GM12865 (cell line): ENCODE measurements around the gene SYNRG.

Source experiments
- DNase-seq: peaks from one replicate; pipeline ENCODE4 v3.0.0; 2010; ENCODE audit warnings: low read depth
- H3K4me3 ChIP-seq: 2 replicates; pipeline ENCODE4 v1.5.1; 2011; ENCODE audit warnings: mild to moderate bottlenecking, low read depth, low read length, control low read depth
- TF ChIP-seq, protein P1 (sequence below): IDR thresholded peaks from 2 replicates; pipeline ENCODE4 v1.5.1; 2011; ENCODE audit warnings: low read length, control low read depth, low read depth, inconsistent platforms; ENCODE audit not compliant: insufficient read depth; ENCODE audit errors: missing control alignments

The SYNRG gene

DNA sequence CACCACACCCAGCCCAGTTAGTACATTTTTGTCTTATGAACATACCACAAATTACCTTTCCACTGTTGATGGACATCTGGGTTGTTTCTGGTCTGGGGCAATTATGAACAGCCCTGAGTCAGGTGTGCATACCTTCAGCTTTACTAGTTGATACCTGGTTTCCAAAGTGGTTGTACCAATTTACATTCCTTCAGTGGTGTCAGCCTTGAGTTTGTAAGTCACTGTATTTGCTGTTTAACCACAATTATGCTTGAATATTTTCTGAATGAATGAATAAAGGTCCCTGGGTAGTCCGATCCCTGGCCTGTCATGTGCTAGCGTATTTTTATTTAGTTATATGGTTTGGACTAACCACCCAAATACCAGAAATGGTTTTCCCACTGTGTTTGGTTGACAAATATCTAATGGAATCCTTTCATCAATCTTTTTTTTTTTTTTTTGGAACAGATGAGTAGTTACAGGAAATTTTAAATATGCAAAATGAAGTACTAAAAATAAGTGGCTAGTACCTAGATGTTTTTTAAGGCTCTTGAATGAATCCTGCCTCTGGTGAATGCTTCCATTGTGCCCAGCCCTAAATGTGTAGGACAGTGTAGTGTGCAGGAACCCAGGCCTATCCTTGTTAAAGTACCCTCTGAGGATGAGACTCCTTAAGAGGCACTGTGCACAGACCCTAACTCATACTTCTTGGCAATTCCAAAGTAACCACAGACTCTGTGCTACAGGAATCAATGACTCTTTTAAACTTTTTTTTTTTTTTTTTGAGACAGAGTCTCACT is 115.8 kb downstream of the SYNRG start:
- H3K4me3 ChIP-seq = no peak overlapping the region
- TF ChIP-seq, protein P1, sequence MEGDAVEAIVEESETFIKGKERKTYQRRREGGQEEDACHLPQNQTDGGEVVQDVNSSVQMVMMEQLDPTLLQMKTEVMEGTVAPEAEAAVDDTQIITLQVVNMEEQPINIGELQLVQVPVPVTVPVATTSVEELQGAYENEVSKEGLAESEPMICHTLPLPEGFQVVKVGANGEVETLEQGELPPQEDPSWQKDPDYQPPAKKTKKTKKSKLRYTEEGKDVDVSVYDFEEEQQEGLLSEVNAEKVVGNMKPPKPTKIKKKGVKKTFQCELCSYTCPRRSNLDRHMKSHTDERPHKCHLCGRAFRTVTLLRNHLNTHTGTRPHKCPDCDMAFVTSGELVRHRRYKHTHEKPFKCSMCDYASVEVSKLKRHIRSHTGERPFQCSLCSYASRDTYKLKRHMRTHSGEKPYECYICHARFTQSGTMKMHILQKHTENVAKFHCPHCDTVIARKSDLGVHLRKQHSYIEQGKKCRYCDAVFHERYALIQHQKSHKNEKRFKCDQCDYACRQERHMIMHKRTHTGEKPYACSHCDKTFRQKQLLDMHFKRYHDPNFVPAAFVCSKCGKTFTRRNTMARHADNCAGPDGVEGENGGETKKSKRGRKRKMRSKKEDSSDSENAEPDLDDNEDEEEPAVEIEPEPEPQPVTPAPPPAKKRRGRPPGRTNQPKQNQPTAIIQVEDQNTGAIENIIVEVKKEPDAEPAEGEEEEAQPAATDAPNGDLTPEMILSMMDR = no peak
- no peak for DNase-seq

GRCh38 chr17:37492167-37492566 is 117.1 kb downstream of the SYNRG start:
- TF ChIP-seq, protein P1 = no peak
- H3K4me3 ChIP-seq = peak overlapping the region; percentile 92
- DNase-seq = no peak

- peak overlapping the region; percentile 92 for H3K4me3 ChIP-seq
- TF ChIP-seq, protein P1 = no peak
- DNase-seq = peak; percentile 61
These were observed 118.3 kb downstream of the SYNRG start for GRCh38 chr17:37490638-37491614.

GRCh38 chr17:37490022-37490587 is 119.1 kb downstream of the SYNRG start:
- DNase-seq = peak; percentile 83
- H3K4me3 ChIP-seq = peak overlapping the region; percentile 92
- TF ChIP-seq, protein P1 = peak; percentile 54

DNA sequence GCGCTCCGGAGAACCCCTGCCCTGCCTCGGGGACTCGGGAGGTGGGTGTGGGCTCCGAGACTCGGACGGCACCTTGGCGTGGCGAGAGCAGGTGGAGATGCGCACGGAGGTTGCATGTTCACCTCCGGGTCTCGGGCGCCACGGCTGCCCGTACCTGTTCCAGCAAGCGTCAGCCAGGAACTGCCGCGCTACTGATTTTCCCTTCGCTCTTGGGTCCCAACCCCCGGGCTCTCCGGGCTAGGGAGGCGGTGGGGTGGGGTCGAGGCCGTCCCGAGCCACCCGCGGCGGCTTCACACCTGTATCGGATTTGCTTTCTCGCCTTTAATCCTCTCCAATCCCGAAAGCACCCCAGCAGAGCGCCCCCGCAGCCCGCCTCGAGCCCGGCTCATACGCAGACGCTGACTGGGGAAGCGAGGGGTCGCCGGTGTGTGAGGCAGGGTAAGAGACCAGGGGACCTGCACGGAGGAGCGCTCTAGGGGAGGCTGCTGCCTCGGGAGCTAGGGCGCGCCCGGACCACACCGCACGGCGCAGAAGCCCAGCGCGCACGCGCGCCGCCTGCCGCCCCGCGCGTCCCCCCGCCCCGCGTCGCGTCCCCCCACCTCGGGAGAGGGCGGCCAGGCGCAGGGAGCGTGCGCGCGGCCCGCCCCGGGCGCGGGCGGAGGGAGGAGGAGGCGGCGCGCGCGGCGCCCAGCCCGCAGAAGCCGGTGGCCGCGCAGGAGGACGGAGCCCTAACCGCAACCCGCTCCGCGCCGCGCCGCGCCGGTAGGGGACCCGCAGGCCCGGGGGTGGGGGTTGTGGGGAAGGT is 119.8 kb downstream of the SYNRG start, which contains the start of gene DUSP14:
DUSP14 (plus strand) TSS at position 695 of the 805 bp plus-strand sequence. CDS start 22,382 bp downstream, outside the sequence.
- TF ChIP-seq, protein P1 = no peak
- DNase-seq = peak; percentile 90
- peak within 1 kb of the TSS; percentile 97 for H3K4me3 ChIP-seq
